ENCODE results near the gene CIPC.

Gene CIPC

GRCh38 chr14:77084985-77085384 is 13.1 kb upstream of the CIPC start:
- TF ChIP-seq CTCF (conservative IDR thresholded peaks at IDR 0.05; ENCODE audit: low read length) (no peak), EZH2phosphoT487 (IDR thresholded peaks at IDR 0.05; ENCODE audit: borderline replicate concordance) (no peak)
- no peak overlapping the region for H3K9ac ChIP-seq (ENCODE audit: low read depth, low read length, poor library complexity, severe bottlenecking)
- no peak overlapping the region for H3K4me2 ChIP-seq (ENCODE audit: low read depth, low read length, poor library complexity, severe bottlenecking)
- H4K20me1 ChIP-seq (ENCODE audit: insufficient read depth, low read length, poor library complexity, severe bottlenecking), result no peaks in the 10 kb centered on the region
- H3K27me3 ChIP-seq (ENCODE audit: insufficient read depth, low read length, poor library complexity, severe bottlenecking), result no peaks in the 10 kb centered on the region
- H3K36me3 ChIP-seq (ENCODE audit: insufficient read depth, low read length), result no peaks in the 10 kb centered on the region
- H3K79me2 ChIP-seq (ENCODE audit: insufficient read depth, low read length), result no peaks in the 10 kb centered on the region
- no peak overlapping the region for H2AFZ ChIP-seq (ENCODE audit: low read length)
- H3K9me2 ChIP-seq (replicated peaks; ENCODE audit: low read depth, low read length), result no peaks in the 10 kb centered on the region
- H3K9me3 ChIP-seq (ENCODE audit: insufficient read depth, low read depth, low read length), result no peaks in the 10 kb centered on the region
- H3K4me1 ChIP-seq (ENCODE audit: insufficient read depth, low read length, poor library complexity, severe bottlenecking), result no peaks in the 10 kb centered on the region
- no peak overlapping the region for H3K4me3 ChIP-seq (ENCODE audit: low read length, poor library complexity, severe bottlenecking)
- no peaks in the 10 kb centered on the region for H3F3A ChIP-seq (ENCODE audit: low read depth)

- Histone ChIP-seq H3K36me3 (ENCODE audit: insufficient read depth, low read length) (no peaks in the 10 kb centered on the region), H4K20me1 (ENCODE audit: insufficient read depth, low read length, poor library complexity, severe bottlenecking) (no peaks in the 10 kb centered on the region), H2AFZ (ENCODE audit: low read length) (no peak overlapping the region), H3F3A (ENCODE audit: low read depth) (no peaks in the 10 kb centered on the region), H3K4me1 (ENCODE audit: insufficient read depth, low read length, poor library complexity, severe bottlenecking) (no peaks in the 10 kb centered on the region), H3K9ac (ENCODE audit: low read depth, low read length, poor library complexity, severe bottlenecking) (no peak overlapping the region), H3K9me3 (ENCODE audit: insufficient read depth, low read depth, low read length) (no peaks in the 10 kb centered on the region), H3K4me2 (ENCODE audit: low read depth, low read length, poor library complexity, severe bottlenecking) (no peak overlapping the region), H3K79me2 (ENCODE audit: insufficient read depth, low read length) (no peaks in the 10 kb centered on the region), H3K27me3 (ENCODE audit: insufficient read depth, low read length, poor library complexity, severe bottlenecking) (no peaks in the 10 kb centered on the region), H3K9me2 (replicated peaks; ENCODE audit: low read depth, low read length) (no peaks in the 10 kb centered on the region), H3K4me3 (ENCODE audit: low read length, poor library complexity, severe bottlenecking) (no peak overlapping the region)
- TF ChIP-seq EZH2phosphoT487 (IDR thresholded peaks at IDR 0.05; ENCODE audit: borderline replicate concordance), result no peak
- TF ChIP-seq CTCF (conservative IDR thresholded peaks at IDR 0.05; ENCODE audit: low read length), result no peak
Observed at GRCh38 chr14:77085538-77085937, 12.5 kb upstream of the CIPC start.

GRCh38 chr14:77086017-77086727 is 11.9 kb upstream of the CIPC start:
- Histone ChIP-seq H3K79me2 (ENCODE audit: insufficient read depth, low read length) (no peaks in the 10 kb centered on the region), H2AFZ (ENCODE audit: low read length) (no peak overlapping the region), H4K20me1 (ENCODE audit: insufficient read depth, low read length, poor library complexity, severe bottlenecking) (no peaks in the 10 kb centered on the region), H3K9me2 (replicated peaks; ENCODE audit: low read depth, low read length) (no peaks in the 10 kb centered on the region), H3K9ac (ENCODE audit: low read depth, low read length, poor library complexity, severe bottlenecking) (no peak overlapping the region), H3K4me3 (ENCODE audit: low read length, poor library complexity, severe bottlenecking) (no peak overlapping the region), H3K4me2 (ENCODE audit: low read depth, low read length, poor library complexity, severe bottlenecking) (no peak overlapping the region), H3K4me1 (ENCODE audit: insufficient read depth, low read length, poor library complexity, severe bottlenecking) (no peaks in the 10 kb centered on the region), H3K27me3 (ENCODE audit: insufficient read depth, low read length, poor library complexity, severe bottlenecking) (no peaks in the 10 kb centered on the region), H3K9me3 (ENCODE audit: insufficient read depth, low read depth, low read length) (peaks cover 2% of the 10 kb centered on the region; the same call in 1 of the 2 replicates), H3F3A (ENCODE audit: low read depth) (no peaks in the 10 kb centered on the region), H3K36me3 (ENCODE audit: insufficient read depth, low read length) (no peaks in the 10 kb centered on the region)
- TF ChIP-seq CTCF (conservative IDR thresholded peaks at IDR 0.05; ENCODE audit: low read length), result no peak
- TF ChIP-seq EZH2phosphoT487 (IDR thresholded peaks at IDR 0.05; ENCODE audit: borderline replicate concordance), result no peak

All from Loucy (cell line).